H1 (cell line): ENCODE results near the gene SRSF3. TPM values are rescaled to one million over a fixed set of nuclear protein-coding genes. Genes with fewer than 3 reads are reported as not detected.

ENCODE experiments used
- CTCF ChIA-PET: fragments of 300-600 bp; sonication (Branson Sonifier 250); formaldehyde crosslinking; loops from one replicate; lab custom pipeline; 2021; ENCODE audit not compliant: partially characterized antibody; lab: Charles Lee
- POLR2A ChIA-PET: fragments of 300-600 bp; sonication (Branson Sonifier 250); formaldehyde crosslinking; loops from one replicate; lab custom pipeline; 2021; ENCODE audit warnings: inconsistent platforms; ENCODE audit not compliant: partially characterized antibody; lab: Charles Lee
- DNase-seq, 2 experiments: peaks; one replicate each; pipeline versions ENCODE4 v3.0.0 to v3.0.0-alpha.2; 2010 to 2022; ENCODE audit warnings: low spot score in 2 of 2, low read depth in 1 of 2, mixed read lengths in 1 of 2
- FAIRE-seq: peaks from 2 replicates; lab custom pipeline; 2011; peaks lifted over from hg19 to GRCh38; lab: Jason Lieb, UNC
- H2AFZ ChIP-seq: 2 replicates; pipeline ENCODE4 v1.8.1; 2012; ENCODE audit warnings: low read length, inconsistent platforms
- H2AK5ac ChIP-seq: 2 replicates; pipeline ENCODE4 v1.6.1; 2013; ENCODE audit warnings: low read depth, low read length
- H2BK120ac ChIP-seq: replicated peaks from 2 replicates; pipeline ENCODE3; 2013; ENCODE audit warnings: low read depth, low read length, inconsistent platforms
- H2BK12ac ChIP-seq: 2 replicates; pipeline ENCODE4 v1.6.1; 2013; ENCODE audit warnings: low read depth, low read length
- H2BK15ac ChIP-seq: 2 replicates; pipeline ENCODE4 v1.6.1; 2013; ENCODE audit warnings: low read length
- H2BK20ac ChIP-seq: 2 replicates; pipeline ENCODE4 v1.6.1; 2013; ENCODE audit warnings: low read length
- H2BK5ac ChIP-seq: 2 replicates; pipeline ENCODE4 v1.6.1; 2013; ENCODE audit warnings: low read depth, low read length
- H3K14ac ChIP-seq: 2 replicates; pipeline ENCODE4 v1.6.1; 2013; ENCODE audit warnings: inconsistent platforms; ENCODE audit not compliant: insufficient read length
- H3K18ac ChIP-seq: 2 replicates; pipeline ENCODE4 v1.6.1; 2013; ENCODE audit warnings: low read length; ENCODE audit errors: extremely low read depth
- H3K23ac ChIP-seq: 2 replicates; pipeline ENCODE4 v1.6.1; 2013; ENCODE audit warnings: inconsistent platforms; ENCODE audit not compliant: insufficient read length
- H3K23me2 ChIP-seq: 2 replicates; pipeline ENCODE4 v1.6.1; 2013; ENCODE audit warnings: low read depth, low read length
- H3K27ac ChIP-seq: 2 replicates; pipeline ENCODE4 v1.6.1; 2011; ENCODE audit warnings: low read depth, low read length, inconsistent platforms
- H3K27me3 ChIP-seq, 4 experiments: replicated peaks in 1 of 4; 1 replicate in 1 of 4; 2 replicates in 3 of 4; pipeline versions ENCODE4 v1.6.1 to v1.8.1; 2011 to 2013; ENCODE audit warnings: low read length in 3 of 4, mild to moderate bottlenecking in 3 of 4, inconsistent platforms in 2 of 4, mixed read lengths in 2 of 4, moderate library complexity in 1 of 4; ENCODE audit not compliant: control insufficient read depth in 3 of 4, insufficient read depth in 3 of 4; ENCODE audit errors: extremely low read depth in 1 of 4
- H3K36me3 ChIP-seq, 4 experiments: 2 replicates each; pipeline versions ENCODE4 v1.6.1 to v1.8.1; 2011 to 2013; ENCODE audit warnings: mild to moderate bottlenecking in 4 of 4, low read length in 3 of 4, moderate library complexity in 2 of 4, control low read depth in 1 of 4, inconsistent platforms in 1 of 4; ENCODE audit not compliant: insufficient read depth in 4 of 4, control insufficient read depth in 2 of 4
- H3K4ac ChIP-seq: replicated peaks from 2 replicates; pipeline ENCODE3; 2013; ENCODE audit warnings: low read length, low read depth, mixed read lengths, inconsistent platforms; ENCODE audit not compliant: insufficient read length
- H3K4me1 ChIP-seq, 4 experiments: replicated peaks in 1 of 4; 1 replicate in 1 of 4; 2 replicates in 3 of 4; pipeline versions ENCODE4 v1.6.1 to v1.8.1; 2011 to 2013; ENCODE audit warnings: low read length in 3 of 4, inconsistent platforms in 2 of 4, mixed read lengths in 1 of 4; ENCODE audit not compliant: insufficient read depth in 4 of 4, control insufficient read depth in 3 of 4
- H3K4me2 ChIP-seq, 2 experiments: 2 replicates each; pipeline versions ENCODE4 v1.6.1 to v1.8.1; 2011 to 2013; ENCODE audit warnings: low read depth in 2 of 2, low read length in 2 of 2, control low read depth in 1 of 2, inconsistent platforms in 1 of 2, mild to moderate bottlenecking in 1 of 2; ENCODE audit not compliant: insufficient read depth in 1 of 2
- H3K4me3 ChIP-seq, 4 experiments: fragments of 200-600, 300-600 bp in 1 of 4; sonication (generic), shearing (Covaris generic), sonication (Bioruptor Twin) in 1 of 4; 2 replicates each; pipeline versions ENCODE4 v1.5.1 to v1.8.1; 2011 to 2016; ENCODE audit warnings: low read length in 4 of 4, low read depth in 3 of 4, control low read depth in 2 of 4, inconsistent platforms in 2 of 4, mild to moderate bottlenecking in 2 of 4, mixed read lengths in 1 of 4, moderate library complexity in 1 of 4; ENCODE audit not compliant: insufficient read depth in 2 of 4; ENCODE audit errors: extremely low read depth in 1 of 4
- H3K56ac ChIP-seq: replicated peaks from 2 replicates; pipeline ENCODE3; 2013; ENCODE audit warnings: low read depth, mild to moderate bottlenecking, mixed read lengths, low read length, inconsistent platforms; ENCODE audit not compliant: insufficient read length
- H3K79me1 ChIP-seq: 2 replicates; pipeline ENCODE4 v1.6.1; 2013; ENCODE audit warnings: low read depth, low read length, control low read depth
- H3K79me2 ChIP-seq, 2 experiments: 2 replicates each; pipeline versions ENCODE4 v1.6.1 to v1.8.1; 2012 to 2013; ENCODE audit warnings: low read length in 2 of 2, mild to moderate bottlenecking in 2 of 2, inconsistent platforms in 1 of 2; ENCODE audit not compliant: insufficient read depth in 2 of 2, control insufficient read depth in 1 of 2
- H3K9ac ChIP-seq, 4 experiments: replicated peaks in 1 of 4; 1 replicate in 1 of 4; 2 replicates in 3 of 4; pipeline versions ENCODE4 v1.6.1 to v1.8.1; 2011 to 2013; ENCODE audit warnings: low read depth in 3 of 4, low read length in 3 of 4, control low read depth in 2 of 4, mild to moderate bottlenecking in 2 of 4, moderate library complexity in 2 of 4, inconsistent platforms in 1 of 4; ENCODE audit errors: extremely low read depth in 1 of 4
- H3K9me3 ChIP-seq, 2 experiments: 2 replicates each; pipeline versions ENCODE4 v1.6.1 to v1.8.1; 2012 to 2013; ENCODE audit warnings: mild to moderate bottlenecking in 2 of 2, moderate library complexity in 2 of 2, control low read depth in 1 of 2, inconsistent platforms in 1 of 2, low read depth in 1 of 2, low read length in 1 of 2, mixed read lengths in 1 of 2; ENCODE audit not compliant: insufficient read depth in 2 of 2
- H4K20me1 ChIP-seq, 2 experiments: replicated peaks in 1 of 2; 2 replicates each; pipeline versions ENCODE3 to v1.8.1; 2011 to 2013; ENCODE audit warnings: inconsistent platforms in 2 of 2, low read length in 2 of 2, mild to moderate bottlenecking in 1 of 2; ENCODE audit not compliant: insufficient read depth in 2 of 2, control insufficient read depth in 1 of 2
- H4K5ac ChIP-seq: 2 replicates; pipeline ENCODE4 v1.6.1; 2013; ENCODE audit warnings: low read length, low read depth, mixed read lengths, inconsistent platforms; ENCODE audit not compliant: insufficient read length
- H4K8ac ChIP-seq: 2 replicates; pipeline ENCODE4 v1.8.0; 2013; ENCODE audit warnings: mild to moderate bottlenecking, moderate library complexity, low read length, inconsistent platforms; ENCODE audit not compliant: insufficient read depth; ENCODE audit errors: extremely low read depth
- H4K91ac ChIP-seq: replicated peaks from 2 replicates; pipeline ENCODE3; 2013; ENCODE audit warnings: low read length, mixed read lengths, inconsistent platforms; ENCODE audit not compliant: insufficient read length
- ASH2L ChIP-seq: fragments of 200-600, 300-600 bp; sonication (generic); IDR thresholded peaks from one replicate; pipeline ENCODE4 v1.7.1; 2017; ENCODE audit warnings: low read length
- CHD2 ChIP-seq: IDR thresholded peaks from 2 replicates; pipeline ENCODE4 v1.6.1; 2012; ENCODE audit warnings: low read length, improper control_type of control experiment
- RAD21 ChIP-seq, 2 experiments: IDR thresholded peaks in 1 of 2; conservative IDR thresholded peaks in 1 of 2; 2 replicates each; pipeline ENCODE4 v1.6.1; 2011; ENCODE audit warnings: low read depth in 2 of 2, low read length in 2 of 2, improper control_type of control experiment in 1 of 2, inconsistent platforms in 1 of 2, mild to moderate bottlenecking in 1 of 2, moderate library complexity in 1 of 2
- SIRT6 ChIP-seq: IDR thresholded peaks from one replicate; pipeline ENCODE4 v1.7.1; 2012; ENCODE audit warnings: low read length, inconsistent platforms
- YY1 ChIP-seq: IDR thresholded peaks from 2 replicates; pipeline ENCODE4 v1.6.1; 2011; ENCODE audit warnings: low read depth, mild to moderate bottlenecking, low read length
- WGBS, 2 experiments: shearing (Covaris generic) in 1 of 2; methylation state at CpG; one replicate each; pipeline versions ENCODE4 v1.1.6 to v1.1.7; 2013 to 2015; ENCODE audit warnings: low lambda C conversion rate in 2 of 2, mixed read lengths in 2 of 2, inconsistent platforms in 1 of 2, low coverage in 1 of 2, missing lambda C conversion rate in 1 of 2; ENCODE audit not compliant: insufficient replicate concordance in 2 of 2, insufficient coverage in 1 of 2, insufficient read length in 1 of 2; ENCODE audit errors: extremely low coverage in 1 of 2, missing lambda C conversion rate in 1 of 2; 5-methylcytosine and 5-hydroxymethylcytosine counted together
- polyA plus RNA-seq, 7 experiments: library from polyadenylated mRNA; depleted of rRNA in 3 of 7; stranded (reverse) in 5 of 7; unstranded in 2 of 7; fragments of >200 nt in 5 of 7; fragments of 200-250 nt in 2 of 7; gene quantifications; 1 replicate in 5 of 7; 2 replicates in 1 of 7; 4 replicates in 1 of 7; pipeline versions ENCODE4 v1.2.1 to v1.2.3, GENCODE V29; 2011 to 2013; ENCODE audit warnings: missing spikeins in 2 of 7, mixed read lengths in 2 of 7
- total RNA-seq: library from RNA; stranded (reverse); fragmentation: NEBNext Ultra II Directional; extraction: Animal tissue kit (Norgen Biotek cat#: 25700); gene quantifications from 2 replicates; pipeline ENCODE4 v1.2.1, GENCODE V29; 2021

Gene SRSF3
- total and polyA plus RNA-seq, 2 of the 8 experiments (the other 6 are each of a cell fraction or from before 2014, with no cell fraction given), result 471 to 689 TPM

DNA sequence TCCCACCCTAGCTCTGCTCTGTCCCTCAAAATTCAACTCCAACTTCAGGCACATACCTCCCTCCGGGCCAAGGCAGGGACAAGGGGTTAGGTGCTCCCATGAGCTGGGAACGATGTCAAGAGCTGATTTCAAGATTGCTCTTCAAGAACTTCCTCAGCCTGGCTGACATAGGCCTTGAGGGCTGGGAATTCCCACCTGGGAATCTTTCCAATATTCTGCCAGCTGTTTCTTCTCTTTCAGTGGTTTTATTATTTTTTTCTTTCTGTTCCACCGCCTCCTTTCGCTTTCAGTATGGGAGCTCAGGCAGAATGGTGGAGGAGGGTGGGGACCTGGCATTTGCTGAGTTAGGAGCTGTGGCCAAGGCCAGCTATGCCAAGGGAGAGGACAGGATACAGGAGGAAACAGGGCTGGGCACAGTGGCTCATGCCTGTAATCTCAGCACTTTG is 33.7 kb downstream of the SRSF3 start:
- Histone ChIP-seq H3K14ac (no peak overlapping the region), H3K56ac (no peak overlapping the region), H3K23ac (no peak overlapping the region), H3K4ac (no peak overlapping the region), H4K5ac (no peak overlapping the region), H2BK15ac (no peak overlapping the region), H2AFZ (no peak overlapping the region), H3K79me2 (no peaks in the 10 kb centered on the region), H3K27me3 (no peaks in the 10 kb centered on the region), H3K79me1 (no peaks in the 10 kb centered on the region), H3K9me3 (no peaks in the 10 kb centered on the region), H4K8ac (no peak overlapping the region), H3K23me2 (no peaks in the 10 kb centered on the region), H2BK20ac (no peak overlapping the region), H2AK5ac (no peak overlapping the region), H3K4me3 (no peak overlapping the region), H2BK12ac (no peak overlapping the region; the same call in 1 of the 2 replicates), H3K36me3 (no peaks in the 10 kb centered on the region), H3K4me2 (no peak overlapping the region), H3K4me1 (no peaks in the 10 kb centered on the region), H3K18ac (no peak overlapping the region), H2BK5ac (no peak overlapping the region), H3K9ac (no peak overlapping the region), H2BK120ac (no peak overlapping the region), H4K20me1 (no peaks in the 10 kb centered on the region), H4K91ac (no peak overlapping the region), H3K27ac (no peak overlapping the region)
- no peak for DNase-seq
- TF ChIP-seq RAD21 (IDR thresholded peaks at IDR 0.05 in 1 of 2, conservative IDR thresholded peaks at IDR 0.05 in 1 of 2; ENCODE audit: low read depth in 2 of 2, low read length in 2 of 2) (no peak), YY1 (no peak), ASH2L (no peak), CHD2 (no peak), SIRT6 (no peak)
- WGBS, 2 experiments, result 75% methylated on average over 4 of the region's 4 CpGs; no CpG with 5 or more reads in 1 of the 2 experiments
- ChIA-PET CTCF (interaction anchor here (0.6 to 2.1 kb wide), 6 partner anchors 16 to 138 kb away, joined by 3 to 4 read pairs (median 3); no protein-coding TSS in a partner anchor), POLR2A (interaction anchor here (0.7 to 1.8 kb wide), 2 partner anchors 9 to 25 kb away, joined by 3 to 6 read pairs; no protein-coding TSS in a partner anchor)
- no peak for FAIRE-seq
